ENCODE measurements around the gene CCNL1. TPM values are rescaled to one million over a fixed set of nuclear protein-coding genes. Genes with fewer than 3 reads are reported as not detected.
A peak's percentile ranks its signal among the peaks of the same experiment; 100 is the strongest.
"Not testable (repeated sequence)": the region's sequence is repeated elsewhere in the genome, so short reads cannot be mapped to it uniquely, and the experiment has no call there.

The CCNL1 gene
- total RNA-seq, 4 donors from 2014 or later, result 378 to 875 (median 605) TPM

GRCh38 chr3:157166561-157166960 lies 6.6 kb upstream of the CCNL1 start:
- ATAC-seq (ENCODE audit: low FRiP score) (no peak), DNase-seq (ENCODE audit: low spot score) (no peak)
- no peak for TF ChIP-seq CTCF (IDR thresholded peaks at IDR 0.05)

DNA sequence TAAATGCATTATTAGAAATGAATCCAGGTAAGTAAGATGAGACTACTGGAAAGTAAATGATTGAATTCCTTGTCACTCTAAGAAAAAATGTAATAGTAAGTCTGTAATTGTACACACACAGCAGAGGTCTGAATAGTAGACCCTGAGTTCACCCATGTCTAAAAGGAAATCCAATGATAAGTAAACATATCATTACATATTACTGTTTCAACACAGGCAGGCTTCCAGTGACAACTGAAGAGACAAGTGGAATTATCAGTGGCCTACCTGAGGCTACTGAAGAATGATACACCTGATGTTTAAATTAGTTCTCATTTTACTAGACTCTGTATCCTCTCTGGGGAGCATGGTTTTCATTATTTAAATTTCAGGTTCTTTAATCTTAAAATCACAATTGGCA lies 6.2 kb upstream of the CCNL1 start:
- no peak for DNase-seq (ENCODE audit: low spot score)
- TF ChIP-seq CTCF (IDR thresholded peaks at IDR 0.05), result no peak

GRCh38 chr3:157163217-157163953 lies 3.4 kb upstream of the CCNL1 start:
- no peak for TF ChIP-seq CTCF (IDR thresholded peaks at IDR 0.05)
- ATAC-seq (ENCODE audit: low FRiP score) (no peak), DNase-seq (ENCODE audit: low spot score) (no peak)

More for the DNA sequence above, 6.2 kb upstream of the CCNL1 start:
- no peak for ATAC-seq (ENCODE audit: low FRiP score)

- ATAC-seq (ENCODE audit: low FRiP score); DNase-seq (ENCODE audit: low spot score): not testable (repeated sequence)
These were observed 2.7 kb upstream of the CCNL1 start for GRCh38 chr3:157162620-157163019.

DNA sequence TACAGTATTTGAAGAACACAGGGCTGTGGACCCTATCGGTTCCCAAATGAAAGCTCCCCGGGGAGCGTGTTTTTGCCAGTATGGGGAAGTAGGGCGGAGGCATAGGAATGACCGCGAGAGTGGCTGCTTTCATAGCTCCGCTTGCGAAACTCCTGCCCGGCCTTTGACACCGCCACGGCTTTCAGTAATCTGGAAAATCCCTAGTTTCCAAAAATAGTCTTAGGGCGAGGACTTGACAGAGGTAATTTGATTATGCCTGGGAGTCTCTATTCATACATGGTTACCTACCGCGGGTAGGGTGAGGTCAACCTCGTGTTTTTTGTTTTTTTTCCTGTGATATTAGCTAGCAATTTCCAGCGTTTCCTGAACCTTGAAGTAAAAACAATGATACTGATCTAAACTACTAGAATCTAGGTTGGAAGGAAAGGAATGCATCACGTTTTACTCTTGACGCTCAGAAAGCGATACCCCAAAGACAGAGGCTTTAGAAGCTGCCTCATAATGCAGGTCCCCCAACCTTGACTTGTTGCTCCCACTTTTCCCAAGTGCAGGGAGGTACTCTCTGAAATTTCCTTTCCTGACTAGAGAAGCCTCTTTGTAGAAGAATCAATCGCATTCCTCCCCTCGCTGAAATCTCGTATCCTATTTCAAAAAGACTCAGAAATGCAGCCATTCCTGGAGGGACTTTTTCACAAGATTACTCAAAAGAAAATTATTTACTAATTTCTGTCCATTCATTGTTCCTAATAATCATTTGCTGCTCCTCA lies 894 bp upstream of the CCNL1 start:
- no peak for TF ChIP-seq CTCF (IDR thresholded peaks at IDR 0.05)
- DNase-seq (ENCODE audit: low spot score), result peak; percentile 78
- peak; percentile 75 for ATAC-seq (ENCODE audit: low FRiP score)

GRCh38 chr3:157159037-157159761 lies 748 bp downstream of the CCNL1 start:
- no peak for DNase-seq (ENCODE audit: low spot score)
- ATAC-seq (ENCODE audit: low FRiP score), result peak; percentile 16
- TF ChIP-seq CTCF (IDR thresholded peaks at IDR 0.05), result no peak

DNA sequence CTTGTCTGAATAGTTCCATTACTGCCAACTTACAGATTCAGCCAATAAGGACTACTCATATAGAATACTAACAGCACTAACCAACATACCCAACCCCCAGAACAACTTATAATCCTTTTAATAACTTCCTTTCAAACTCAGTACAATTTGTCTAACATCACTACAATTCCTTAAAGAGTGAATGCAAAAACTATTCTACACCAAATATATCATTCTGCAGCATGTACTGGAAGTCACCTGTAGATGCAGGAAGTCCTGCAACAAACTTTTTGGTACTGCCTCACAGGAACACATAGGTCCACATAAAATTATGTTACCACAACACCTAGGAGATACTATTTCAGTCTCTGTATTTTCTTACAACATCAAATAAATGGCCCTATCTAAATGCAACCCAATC lies 2.1 kb downstream of the CCNL1 start:
- DNase-seq (ENCODE audit: low spot score) (no peak), ATAC-seq (ENCODE audit: low FRiP score) (no peak)
- no peak for TF ChIP-seq CTCF (IDR thresholded peaks at IDR 0.05)

Data from omental fat pad (tissue), 4 donors.